Epithelial cell of proximal tubule (primary cell): ENCODE results near the gene SELENOV. TPM values are rescaled to one million over a fixed set of nuclear protein-coding genes. Genes with fewer than 3 reads are reported as not detected.
"Not testable (repeated sequence)": the region's sequence is repeated elsewhere in the genome, so short reads cannot be mapped to it uniquely, and the experiment has no call there.

ENCODE experiments used
- DNase-seq: peaks from one replicate; pipeline ENCODE4 v3.0.0-alpha.2; 2011; ENCODE audit warnings: low read depth
- H3K4me3 ChIP-seq: 2 replicates; pipeline ENCODE4 v1.5.1; 2011; ENCODE audit warnings: low read depth, mild to moderate bottlenecking, low read length
- total RNA-seq: library from RNA; depleted of rRNA; stranded (reverse); fragments of >200 nt; gene quantifications from 2 replicates; pipeline ENCODE4 v1.2.3, GENCODE V29; 2015
- TF ChIP-seq, protein P1 (sequence below): conservative IDR thresholded peaks from 2 replicates; pipeline ENCODE4 v1.5.1; 2012; ENCODE audit warnings: low read depth, mild to moderate bottlenecking, low read length

SELENOV gene
- total RNA-seq, 1 donor from 2014 or later = 0.17 TPM

DNA sequence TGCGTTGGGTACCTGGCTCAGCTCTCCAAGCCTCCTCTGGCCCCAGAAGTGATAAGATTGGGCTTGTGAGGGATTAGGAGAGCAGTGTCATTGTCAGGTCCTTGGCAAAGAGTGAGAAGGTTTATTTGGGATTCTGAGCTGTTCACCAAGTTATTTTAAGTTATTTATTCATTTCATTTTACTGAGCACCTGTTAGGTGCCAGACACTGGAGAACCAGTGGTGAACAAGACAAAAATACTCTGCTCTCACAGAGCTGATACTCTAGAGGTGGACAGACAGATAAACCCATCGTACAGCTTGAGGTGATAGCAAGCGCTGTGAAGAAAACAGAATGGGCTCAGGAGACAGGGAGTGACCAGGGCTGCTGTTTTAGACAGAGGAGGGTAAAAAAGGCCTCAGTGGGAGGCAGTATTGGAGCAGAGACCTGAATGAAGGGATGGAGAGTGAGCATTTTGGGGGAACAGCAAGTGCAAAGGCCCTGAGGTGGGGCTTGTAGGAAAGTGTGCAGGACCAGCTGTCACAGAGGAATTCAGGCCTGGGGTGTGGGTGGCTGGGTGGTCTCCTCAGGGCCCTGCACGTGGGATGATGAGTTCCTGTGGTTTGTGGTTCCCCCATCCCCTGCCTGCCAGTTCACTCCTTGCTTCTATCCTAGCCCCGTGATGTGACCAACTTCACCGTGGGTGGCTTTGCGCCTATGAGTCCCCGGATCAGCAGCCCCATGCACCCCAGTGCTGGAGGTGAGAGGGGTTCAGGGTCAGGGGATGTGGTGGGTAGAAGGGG lies 43.0 kb upstream of the SELENOV start:
- no peak for DNase-seq
- H3K4me3 ChIP-seq = no peak overlapping the region
- TF ChIP-seq, protein P1, sequence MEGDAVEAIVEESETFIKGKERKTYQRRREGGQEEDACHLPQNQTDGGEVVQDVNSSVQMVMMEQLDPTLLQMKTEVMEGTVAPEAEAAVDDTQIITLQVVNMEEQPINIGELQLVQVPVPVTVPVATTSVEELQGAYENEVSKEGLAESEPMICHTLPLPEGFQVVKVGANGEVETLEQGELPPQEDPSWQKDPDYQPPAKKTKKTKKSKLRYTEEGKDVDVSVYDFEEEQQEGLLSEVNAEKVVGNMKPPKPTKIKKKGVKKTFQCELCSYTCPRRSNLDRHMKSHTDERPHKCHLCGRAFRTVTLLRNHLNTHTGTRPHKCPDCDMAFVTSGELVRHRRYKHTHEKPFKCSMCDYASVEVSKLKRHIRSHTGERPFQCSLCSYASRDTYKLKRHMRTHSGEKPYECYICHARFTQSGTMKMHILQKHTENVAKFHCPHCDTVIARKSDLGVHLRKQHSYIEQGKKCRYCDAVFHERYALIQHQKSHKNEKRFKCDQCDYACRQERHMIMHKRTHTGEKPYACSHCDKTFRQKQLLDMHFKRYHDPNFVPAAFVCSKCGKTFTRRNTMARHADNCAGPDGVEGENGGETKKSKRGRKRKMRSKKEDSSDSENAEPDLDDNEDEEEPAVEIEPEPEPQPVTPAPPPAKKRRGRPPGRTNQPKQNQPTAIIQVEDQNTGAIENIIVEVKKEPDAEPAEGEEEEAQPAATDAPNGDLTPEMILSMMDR = no peak

DNA sequence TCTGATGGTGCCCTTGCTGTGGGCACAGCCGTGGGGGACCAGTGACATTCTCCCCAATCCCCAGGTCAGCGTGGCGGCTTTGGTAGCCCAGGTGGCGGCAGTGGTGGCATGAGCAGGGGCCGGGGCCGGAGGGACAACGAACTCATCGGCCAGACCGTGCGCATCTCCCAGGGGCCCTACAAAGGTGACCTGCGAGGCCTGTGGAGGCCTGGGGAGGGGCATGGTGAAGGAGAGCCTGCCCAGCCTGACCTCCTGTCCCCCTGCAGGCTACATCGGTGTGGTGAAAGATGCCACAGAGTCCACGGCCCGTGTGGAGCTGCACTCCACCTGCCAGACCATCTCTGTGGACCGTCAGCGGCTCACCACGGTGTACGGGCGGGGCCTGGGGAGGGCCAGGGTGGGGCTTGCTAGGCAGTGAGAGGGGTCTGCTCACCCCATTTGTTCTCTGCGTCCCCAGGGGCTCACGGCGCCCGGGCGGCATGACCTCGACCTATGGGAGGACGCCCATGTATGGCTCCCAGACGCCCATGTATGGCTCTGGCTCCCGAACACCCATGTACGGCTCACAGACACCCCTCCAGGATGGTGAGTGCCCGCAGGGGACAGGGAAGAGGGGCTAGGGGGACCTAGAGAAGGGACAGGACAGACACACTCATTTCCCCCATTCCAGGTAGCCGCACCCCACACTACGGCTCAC lies 42.0 kb upstream of the SELENOV start:
- H3K4me3 ChIP-seq = no peak overlapping the region
- TF ChIP-seq, protein P1 = no peak
- DNase-seq = no peak

DNA sequence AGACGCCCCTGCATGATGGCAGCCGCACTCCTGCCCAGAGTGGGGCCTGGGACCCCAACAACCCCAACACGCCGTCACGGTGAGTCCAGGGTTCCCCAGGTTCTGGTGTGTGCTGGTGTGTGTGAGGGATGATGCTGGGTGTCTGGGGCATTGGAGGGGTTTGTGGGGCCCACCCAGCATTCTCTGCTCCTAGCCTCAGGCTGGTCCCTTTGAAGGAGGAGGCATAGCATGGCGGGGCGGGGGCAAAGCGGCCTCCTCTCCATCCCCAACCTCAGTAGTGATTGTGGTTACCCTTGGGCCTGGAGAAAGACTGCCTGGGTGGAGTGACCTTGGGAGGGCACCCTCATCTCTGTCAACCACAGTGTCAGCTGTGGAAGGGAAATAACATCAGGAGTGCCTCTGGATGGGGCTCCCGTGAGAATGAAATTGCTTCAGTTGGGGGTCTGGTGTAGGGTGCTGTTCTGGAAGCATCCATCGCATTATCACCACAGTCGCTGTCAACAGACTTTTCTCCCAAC lies 41.4 kb upstream of the SELENOV start:
- no peak for DNase-seq
- H3K4me3 ChIP-seq = no peak overlapping the region
- TF ChIP-seq, protein P1 = no peak

DNA sequence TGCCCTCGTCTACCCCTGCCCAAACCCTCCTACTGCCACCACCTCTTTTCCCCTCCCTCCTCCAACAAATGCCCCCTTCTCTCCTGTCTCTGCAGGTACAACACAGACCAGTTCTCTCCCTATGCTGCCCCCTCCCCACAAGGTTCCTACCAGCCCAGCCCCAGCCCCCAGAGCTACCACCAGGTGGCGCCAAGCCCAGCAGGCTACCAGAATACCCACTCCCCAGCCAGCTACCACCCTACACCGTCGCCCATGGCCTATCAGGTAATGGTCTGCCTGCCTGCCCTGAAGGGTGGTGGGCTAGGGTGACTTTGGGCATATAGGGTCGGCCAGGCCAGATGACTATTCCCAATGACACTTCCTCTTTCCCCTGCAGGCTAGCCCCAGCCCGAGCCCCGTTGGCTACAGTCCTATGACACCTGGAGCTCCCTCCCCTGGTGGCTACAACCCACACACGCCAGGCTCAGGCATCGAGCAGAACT lies 40.8 kb upstream of the SELENOV start:
- H3K4me3 ChIP-seq = no peak overlapping the region
- TF ChIP-seq, protein P1 = peak; percentile 87
- no peak for DNase-seq

DNA sequence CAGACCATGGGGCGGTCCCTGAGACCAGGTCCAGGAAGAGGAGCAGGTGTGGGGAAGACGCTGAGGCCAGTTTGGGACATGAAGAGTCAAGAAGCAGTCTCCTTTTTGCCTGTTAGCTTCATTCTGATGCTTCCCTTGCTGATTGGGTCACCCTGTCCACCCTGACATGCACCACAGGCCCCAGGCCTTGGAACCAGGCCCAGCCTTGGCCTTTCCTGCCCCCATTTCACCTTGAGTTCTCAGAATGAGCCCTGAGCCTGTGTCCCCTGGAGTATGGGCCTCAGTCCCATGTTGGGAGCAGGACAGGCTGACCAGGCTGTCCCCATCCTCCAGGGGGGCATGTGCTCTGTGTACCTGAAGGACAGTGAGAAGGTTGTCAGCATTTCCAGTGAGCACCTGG lies 39.2 kb upstream of the SELENOV start:
- TF ChIP-seq, protein P1 = no peak
- H3K4me3 ChIP-seq = no peak overlapping the region
- no peak for DNase-seq

DNA sequence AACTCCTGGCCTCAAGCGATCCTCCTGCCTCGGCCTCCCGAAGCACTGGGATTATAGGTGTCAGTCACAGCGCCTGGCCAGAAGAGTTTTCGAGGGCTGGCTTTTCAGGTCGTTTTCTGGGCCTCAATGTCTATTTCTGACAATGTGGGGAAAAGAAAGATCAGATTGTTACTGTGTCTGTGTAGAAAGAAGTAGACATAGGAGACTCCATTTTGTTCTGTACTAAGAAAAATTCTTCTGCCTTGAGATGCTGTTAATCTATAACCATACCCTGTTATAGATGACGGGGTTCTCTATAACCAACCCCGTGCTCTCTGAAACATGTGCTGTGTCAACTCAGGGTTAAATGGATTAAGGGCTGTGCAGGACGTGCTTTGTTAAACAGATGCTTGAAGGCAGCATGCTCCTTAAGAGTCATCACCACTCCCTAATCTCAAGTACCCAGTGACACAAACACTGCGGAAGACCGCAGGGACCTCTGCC lies 35.6 kb upstream of the SELENOV start:
- not testable (repeated sequence) for DNase-seq, H3K4me3 ChIP-seq

GRCh38 chr19:39479916-39480315 lies 35.0 kb upstream of the SELENOV start:
- peak overlapping the region; percentile 75 for H3K4me3 ChIP-seq
- TF ChIP-seq, protein P1 = no peak
- no peak for DNase-seq
